Heart right ventricle (tissue), 16 donors: ENCODE results near the gene FHIT. TPM values are rescaled to one million over a fixed set of nuclear protein-coding genes. Genes with fewer than 3 reads are reported as not detected.

ENCODE experiments used
- ATAC-seq, 8 donors: fragments of 200-7000 bp; cut with Tn5 transposase; one replicate each; pipeline ENCODE4 v1.9.1; 2020; ENCODE audit warnings: mild to moderate bottlenecking in 8 of 8, moderate library complexity in 8 of 8, moderate number of reproducible peaks in 1 of 8
- DNase-seq, 2 donors: peaks; one replicate each; pipeline ENCODE4 v3.0.0-alpha.2; 2020
- H3K27ac ChIP-seq, 10 donors: fragments of 200-600 bp; sonication (generic) in 2 of 10; one replicate each; pipeline versions ENCODE4 v1.5.0 to v1.8.0; 2020 to 2022; ENCODE audit warnings: mild to moderate bottlenecking in 3 of 10
- H3K27me3 ChIP-seq, 7 donors: fragments of 200-600 bp; one replicate each; pipeline ENCODE4 v1.8.0; 2021 to 2022; ENCODE audit warnings: mild to moderate bottlenecking in 2 of 7
- H3K36me3 ChIP-seq, 9 donors: fragments of 200-600 bp; sonication (generic) in 1 of 9; one replicate each; pipeline versions ENCODE4 v1.5.0 to v1.8.0; 2020 to 2022; ENCODE audit warnings: mild to moderate bottlenecking in 2 of 9
- H3K4me1 ChIP-seq, 9 donors: fragments of 200-600 bp; sonication (generic) in 1 of 9; one replicate each; pipeline versions ENCODE4 v1.5.0 to v1.8.0; 2020 to 2022; ENCODE audit warnings: mild to moderate bottlenecking in 4 of 9
- H3K4me3 ChIP-seq, 10 donors: fragments of 200-600 bp; sonication (generic) in 2 of 10; one replicate each; pipeline versions ENCODE4 v1.5.0 to v1.8.0; 2020 to 2022; ENCODE audit warnings: mild to moderate bottlenecking in 7 of 10, moderate library complexity in 2 of 10
- H3K9me3 ChIP-seq, 11 donors: fragments of 200-600 bp in 10 of 11; sonication (generic) in 2 of 11; one replicate each; pipeline versions ENCODE4 v1.5.0 to v1.8.0; 2013 to 2022; ENCODE audit warnings: mild to moderate bottlenecking in 2 of 11, control low read depth in 1 of 11, moderate library complexity in 1 of 11
- CTCF ChIP-seq, 9 donors: fragments of 200-600 bp; sonication (generic) in 2 of 9; IDR thresholded peaks; one replicate each; pipeline versions ENCODE4 v1.5.0 to v1.8.0; 2021 to 2022; ENCODE audit warnings: antibody characterized with exemption in 9 of 9, mild to moderate bottlenecking in 5 of 9, moderate library complexity in 1 of 9
- WGBS, 2 donors: extraction: QIAGEN DNeasy Blood & Tissue Kit; methylation state at CpG; one replicate each; pipeline ENCODE4 v1.1.7; 2013; ENCODE audit warnings: inconsistent platforms in 1 of 2; 5-methylcytosine and 5-hydroxymethylcytosine counted together
- intact Hi-C, 10 donors: fragments of 100-400 bp; cut with DNase I; formaldehyde crosslinking; loops; one replicate each; pipeline versions ENCODE4 v1.11.1 to v1.14.2; 2022
- polyA plus RNA-seq, 2 donors: library from polyadenylated mRNA; stranded (reverse); fragments of 200-250 nt; gene quantifications; one replicate each; pipeline ENCODE4 v1.2.3, GENCODE V29; 2013
- total RNA-seq, 10 donors: library from RNA; stranded (reverse); fragmentation: NEBNext Ultra II Directional in 3 of 10; extraction: Animal tissue kit (Norgen Biotek cat#: 25700) in 3 of 10; gene quantifications; one replicate each; pipeline versions ENCODE4 v1.2.1 to v1.2.4, GENCODE V29; 2021 to 2023
- donor health status: Arrhythmogenic right ventricular cardiomyopathy.
- donor health status: ischemic (EF 13 %, LVEDD 7.1; RV severe dilation, severe dysfunction).
- donor health status: healthy with polysubstance abuse.
- donor health status: DM: no; HTN: yes; CAD: no.
- donor health status: DM: no; HTN: no; CAD: no.
- donor health status: ischemic (EF 25% LVEDD 6.9; RV normal size, moderate dysfunction).
- donor health status: ischemic (EF 25% LVEDD 5.7; RV mildly dilated, moderate dysfunction).
- donor health status: healthy.
- donor health status: DM: yes; HTN: yes; CAD: no.
- donor health status: Ischemic cardiomyopathy.
- donor health status: ischemic (EF 35%, LVEDD 5.7; RV mildly dilated, moderate dysfunction).
- donor health status: nonischemic (EF 11% LVEDD 7.7; RV severe dilation, severe dysfunction).
- donor health status: DM: yes; HTN: yes; CAD: no.
- donor health status: PGD.
- donor health status: ischemic (EF 29% LVEDD 5.4; RV normal size, mild dysfunction).
- donor health status: nonischemic (EF 23%, LVEDD 6.1; RV moderate dilation, normal function).

FHIT gene
- total and polyA plus RNA-seq, 12 donors = 4.7 to 25.5 (median 18.3) TPM

GRCh38 chr3:60364475-60364874 is 886.8 kb downstream of the FHIT start:
- Histone ChIP-seq H3K36me3 (no peaks in the 10 kb centered on the region), H3K9me3 (peaks cover 0 to 6% (median 0%) of the 10 kb centered on the region in 11 donors), H3K4me3 (no peak overlapping the region), H3K4me1 (peaks cover 0 to 7% (median 0%) of the 10 kb centered on the region in 9 donors), H3K27ac (no peak overlapping the region), H3K27me3 (no peaks in the 10 kb centered on the region)
- ATAC-seq (no peak), DNase-seq (no peak)
- no peak for TF ChIP-seq CTCF (IDR thresholded peaks at IDR 0.05)
- intact Hi-C loops = no loop called here

DNA sequence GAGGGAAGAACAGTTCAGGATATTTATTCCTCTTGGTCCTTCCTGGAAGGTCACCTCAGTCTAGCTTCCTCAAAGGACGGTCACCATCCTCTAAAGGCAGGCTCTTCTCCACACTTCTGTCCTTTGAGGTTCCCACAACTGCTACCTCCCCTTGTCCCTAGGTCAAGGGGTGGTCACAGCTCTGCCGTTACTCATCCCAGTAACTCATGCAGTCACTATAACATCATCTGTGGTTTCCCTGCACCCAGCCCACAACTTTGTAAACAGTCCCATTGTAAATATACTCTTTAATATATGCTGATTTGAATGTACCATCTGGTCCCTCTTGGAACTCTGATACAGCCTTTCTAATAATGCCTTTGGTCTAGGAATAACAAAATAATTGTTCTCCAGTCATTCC is 887.4 kb downstream of the FHIT start:
- Histone ChIP-seq H3K4me1 (peaks cover 0 to 7% (median 0%) of the 10 kb centered on the region in 9 donors), H3K27ac (no peak overlapping the region), H3K27me3 (no peaks in the 10 kb centered on the region), H3K4me3 (no peak overlapping the region), H3K36me3 (no peaks in the 10 kb centered on the region), H3K9me3 (no peaks in the 10 kb centered on the region)
- no peak for ATAC-seq
- 81 to 84% methylated on average over 2 of the region's 2 CpGs for WGBS, 2 donors
- intact Hi-C loops = no loop called here
- TF ChIP-seq CTCF (IDR thresholded peaks at IDR 0.05) = no peak
- no peak for DNase-seq

GRCh38 chr3:60355825-60356224 is 895.4 kb downstream of the FHIT start:
- no peak overlapping the region for H3K27ac ChIP-seq
- H3K4me1 ChIP-seq = peaks cover 0 to 3% (median 0%) of the 10 kb centered on the region in 9 donors
- no peaks in the 10 kb centered on the region for H3K36me3 ChIP-seq
- intact Hi-C loops = no loop called here
- ATAC-seq (no peak), DNase-seq (no peak)
- H3K27me3 ChIP-seq = no peaks in the 10 kb centered on the region
- WGBS, 2 donors = 41 to 53% methylated on average over 2 of the region's 2 CpGs
- peaks cover 0 to 4% (median 0%) of the 10 kb centered on the region in 11 donors for H3K9me3 ChIP-seq
- TF ChIP-seq CTCF (IDR thresholded peaks at IDR 0.05) = no peak
- H3K4me3 ChIP-seq = no peak overlapping the region

GRCh38 chr3:60351481-60351880 is 899.8 kb downstream of the FHIT start:
- intact Hi-C loops = no loop called here
- ATAC-seq = no peak

More at GRCh38 chr3:60351481-60351880, 899.8 kb downstream of the FHIT start:
- Histone ChIP-seq H3K27me3 (no peaks in the 10 kb centered on the region), H3K36me3 (no peaks in the 10 kb centered on the region), H3K9me3 (peaks cover 0 to 7% (median 0%) of the 10 kb centered on the region in 11 donors), H3K4me3 (no peak overlapping the region), H3K27ac (no peak overlapping the region), H3K4me1 (peaks cover 0 to 3% (median 0%) of the 10 kb centered on the region in 9 donors)
- no peak for DNase-seq
- no peak for TF ChIP-seq CTCF (IDR thresholded peaks at IDR 0.05)
- 78 to 96% methylated on average over 1 of the region's 1 CpG for WGBS, 2 donors
